NCI-H2196 treated with DMSO at 0.1 percent for 48 hours (cell line): ENCODE measurements around the gene C10orf90.

Experiments
- DNase-seq: peaks from one replicate; lab custom pipeline; 2025; ENCODE audit not compliant: unreplicated experiment; lab: John Stamatoyannopoulos, UW

The C10orf90 gene

GRCh38 chr10:126432507-126432906 is 238.0 kb downstream of the C10orf90 start:
- no peak for DNase-seq

GRCh38 chr10:126431816-126432215 is 238.7 kb downstream of the C10orf90 start:
- no peak for DNase-seq

DNA sequence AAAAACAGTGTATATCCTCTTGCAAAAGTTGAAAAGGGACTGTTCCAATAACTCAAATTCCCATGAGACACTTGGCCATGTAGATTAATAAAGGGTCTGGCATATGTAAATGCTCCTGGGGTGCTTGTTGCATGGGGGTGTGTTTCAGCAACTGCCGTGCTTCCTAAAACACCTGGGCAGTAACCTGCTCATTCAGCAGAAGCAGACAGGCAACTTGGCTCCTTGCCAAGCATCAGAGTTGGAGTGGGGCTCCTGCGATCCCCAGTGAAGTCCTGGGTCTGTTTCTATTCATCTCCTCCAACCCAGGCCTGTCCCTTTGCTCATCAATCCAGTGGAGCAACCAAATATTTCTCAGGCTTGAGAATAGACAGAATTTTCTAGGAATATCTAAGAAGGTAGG is 240.0 kb downstream of the C10orf90 start:
- DNase-seq: no peak

DNA sequence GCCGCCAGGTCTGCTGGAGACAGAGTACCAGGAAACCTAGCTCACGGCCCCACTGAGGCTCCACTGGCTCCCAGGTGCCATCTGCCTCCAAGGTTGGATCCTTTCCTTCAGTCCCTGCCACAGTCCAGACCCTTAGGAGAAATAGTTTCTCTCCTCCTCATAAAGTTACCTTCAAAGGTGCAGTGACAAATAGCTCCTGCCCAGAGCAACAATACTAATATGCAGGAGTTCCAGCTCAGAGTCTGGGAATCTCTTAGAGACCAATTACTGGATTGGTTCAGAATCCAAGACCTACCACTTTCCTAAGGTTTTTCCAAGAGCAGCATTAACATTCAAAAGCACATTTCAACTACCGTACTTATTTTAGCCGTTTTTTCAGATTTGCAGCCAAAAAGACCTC is 241.2 kb downstream of the C10orf90 start:
- DNase-seq: no peak

GRCh38 chr10:126425489-126426065 is 244.9 kb downstream of the C10orf90 start:
- no peak for DNase-seq

- DNase-seq: no peak
Observed at GRCh38 chr10:126425032-126425431, 245.5 kb downstream of the C10orf90 start.

GRCh38 chr10:126423732-126424491 is 246.6 kb downstream of the C10orf90 start:
- no peak for DNase-seq

- DNase-seq: no peak
Observed at GRCh38 chr10:126422567-126422966, 247.9 kb downstream of the C10orf90 start.

DNA sequence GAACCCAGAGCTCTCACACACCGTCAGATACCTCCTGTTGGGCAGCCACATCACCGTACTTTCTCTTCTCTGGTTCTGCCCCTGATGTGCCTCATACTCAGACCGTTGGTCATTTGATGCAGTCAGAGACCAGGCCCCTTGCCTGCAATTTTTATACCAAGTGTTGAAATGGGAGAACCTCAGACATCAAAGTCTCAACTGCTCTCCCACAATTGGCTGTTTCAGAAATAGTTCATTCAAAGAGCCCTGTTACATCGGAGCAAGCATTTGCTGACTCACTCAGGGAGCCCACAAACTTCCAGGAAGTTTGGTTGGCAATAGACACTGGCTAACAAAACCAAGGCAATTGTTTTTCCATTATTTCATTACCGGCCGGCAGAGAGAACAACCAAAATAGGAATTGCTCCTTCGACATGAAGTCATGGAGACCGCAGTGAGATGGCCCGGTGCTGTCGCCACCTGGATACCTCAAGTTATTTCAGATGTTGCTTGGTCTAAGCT is 248.7 kb downstream of the C10orf90 start:
- DNase-seq: no peak

- no peak for DNase-seq
Observed at GRCh38 chr10:126420567-126421300, 249.8 kb downstream of the C10orf90 start.

DNA sequence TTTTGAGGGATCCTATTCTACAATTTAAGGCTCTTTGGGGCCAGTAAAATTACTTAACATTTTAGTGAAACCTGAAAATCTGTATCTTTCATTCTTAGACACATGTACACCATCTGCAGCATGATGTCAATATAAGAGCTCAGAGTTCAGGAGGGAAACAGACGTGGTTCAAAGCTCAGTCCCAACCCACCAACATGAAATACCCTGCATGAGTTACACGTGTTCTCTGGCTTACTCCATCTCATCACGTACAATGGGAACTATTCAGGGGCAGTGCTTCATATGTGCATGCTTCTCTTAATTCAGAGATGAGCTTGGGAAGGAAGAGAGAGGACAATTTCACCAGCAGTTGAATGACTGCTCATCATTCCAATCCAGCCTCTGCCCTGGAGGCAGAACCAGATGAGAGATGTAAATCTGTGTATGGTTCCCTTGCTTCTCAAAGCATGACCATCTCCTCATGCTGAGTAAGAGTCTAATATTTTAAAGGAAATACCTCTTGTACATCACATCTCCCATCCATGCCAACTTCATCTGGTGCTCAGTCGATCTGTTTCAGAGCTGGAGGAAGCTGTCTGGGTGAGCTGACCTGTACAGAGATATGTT is 253.2 kb downstream of the C10orf90 start:
- DNase-seq: no peak

GRCh38 chr10:126409821-126410220 is 260.7 kb downstream of the C10orf90 start:
- no peak for DNase-seq

- no peak for DNase-seq
Observed at GRCh38 chr10:126408953-126409641, 261.4 kb downstream of the C10orf90 start.

- DNase-seq: no peak
Observed at GRCh38 chr10:126407831-126408230, 262.7 kb downstream of the C10orf90 start.

- no peak for DNase-seq
Observed at GRCh38 chr10:126405239-126405775, 265.2 kb downstream of the C10orf90 start.

GRCh38 chr10:126402721-126403695 is 267.5 kb downstream of the C10orf90 start:
- no peak for DNase-seq

GRCh38 chr10:126400641-126401040 is 269.9 kb downstream of the C10orf90 start:
- no peak for DNase-seq

- no peak for DNase-seq
Observed at GRCh38 chr10:126398924-126399323, 271.6 kb downstream of the C10orf90 start.

DNA sequence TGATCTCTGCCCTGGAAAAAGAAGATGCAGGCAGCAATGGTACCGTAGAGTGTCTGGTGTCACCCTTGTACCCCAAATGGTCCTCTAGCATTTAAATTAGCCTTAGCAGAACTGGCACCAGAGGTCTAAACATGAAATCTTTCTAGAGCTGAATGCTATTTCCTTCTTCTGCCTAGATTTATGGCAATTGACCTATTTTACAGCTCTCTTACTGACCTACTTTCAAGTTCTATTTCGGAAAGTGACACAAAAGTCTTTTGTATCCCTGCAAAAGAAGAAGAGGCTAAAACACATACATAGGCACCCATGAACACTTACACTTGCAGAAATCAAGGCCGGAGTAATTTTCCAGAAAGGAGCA is 272.1 kb downstream of the C10orf90 start:
- no peak for DNase-seq
